ENCODE measurements around the gene PCARE. TPM values are rescaled to one million over a fixed set of nuclear protein-coding genes. Genes with fewer than 3 reads are reported as not detected.

The PCARE gene
- total and polyA plus RNA-seq, 2 donors (not counting 1 experiment from before 2014, with no cell fraction given) = not detected

- ATAC-seq (ENCODE audit: low read depth) (no peak), DNase-seq (no peak)
- Histone ChIP-seq H2AFZ (ENCODE audit: insufficient read depth, low read depth, low read length, poor library complexity, severe bottlenecking) (no peak overlapping the region), H3K36me3 (replicated peaks in 1 of 2; ENCODE audit: control extremely low read depth in 1 of 2, control insufficient read depth in 1 of 2, extremely low read depth in 1 of 2, insufficient read depth in 2 of 2, low read length in 1 of 2) (no peaks in the 10 kb centered on the region), H3K4me2 (replicated peaks; ENCODE audit: low read depth, low read length, poor library complexity, severe bottlenecking) (no peak overlapping the region), H3K9me3 (ENCODE audit: control extremely low read depth in 1 of 3, control insufficient read depth in 2 of 3, insufficient read depth in 1 of 3, low read length in 2 of 3) (no peaks in the 10 kb centered on the region), H3K9ac (ENCODE audit: low read length) (no peak overlapping the region), H3K4me3 (ENCODE audit: control extremely low read depth in 1 of 5, extremely low read depth in 1 of 5, insufficient read depth in 1 of 5, low read depth in 2 of 5, low read length in 4 of 5) (no peak overlapping the region), H3K27ac (ENCODE audit: low read length in 2 of 2) (no peak overlapping the region), H3K4me1 (ENCODE audit: control insufficient read depth in 2 of 2, insufficient read depth in 2 of 2, low read length in 2 of 2) (no peaks in the 10 kb centered on the region), H3K27me3 (replicated peaks in 1 of 4; ENCODE audit: control extremely low read depth in 1 of 4, control insufficient read depth in 3 of 4, insufficient read depth in 4 of 4, low read length in 3 of 4) (peaks cover 0 to 3% (median 0%) of the 10 kb centered on the region in 4 experiments), H4K20me1 (ENCODE audit: control insufficient read depth, insufficient read depth, low read length, poor library complexity, severe bottlenecking) (no peaks in the 10 kb centered on the region), H3K79me2 (ENCODE audit: control insufficient read depth, insufficient read depth, low read length) (no peaks in the 10 kb centered on the region)
- H3K27me3 Mint-ChIP-seq = no peaks in the 10 kb centered on the region
- H3K4me1 Mint-ChIP-seq = no peaks in the 10 kb centered on the region
- no peak overlapping the region for H3K27ac Mint-ChIP-seq
- TF ChIP-seq CTCF (IDR thresholded peaks at IDR 0.05) (no peak), EZH2 (IDR thresholded peaks at IDR 0.05; ENCODE audit: borderline replicate concordance, insufficient read depth, low read depth, low read length, poor library complexity, severe bottlenecking) (no peak)
- no peaks in the 10 kb centered on the region for H3K9me3 Mint-ChIP-seq (ENCODE audit: insufficient read depth)
- WGBS (ENCODE audit: insufficient coverage) = 94% methylated on average over 2 of the region's 3 CpGs
- CTCF ChIA-PET = no interaction called here
- intact Hi-C loops (cut with micrococcal nuclease) = no loop called here
- POLR2A ChIA-PET = no interaction called here
- no peak overlapping the region for H3K4me3 Mint-ChIP-seq
Measured at GRCh38 chr2:29025711-29026110, 48.6 kb downstream of the PCARE start.

GRCh38 chr2:29024882-29025430 lies 49.4 kb downstream of the PCARE start:
- intact Hi-C loops (cut with micrococcal nuclease) = no loop called here
- Mint-ChIP-seq H3K4me1 (no peaks in the 10 kb centered on the region), H3K27ac (no peak overlapping the region), H3K27me3 (no peaks in the 10 kb centered on the region), H3K9me3 (ENCODE audit: insufficient read depth) (no peaks in the 10 kb centered on the region), H3K4me3 (no peak overlapping the region)
- no peaks in the 10 kb centered on the region for H3K9me3 ChIP-seq (ENCODE audit: control extremely low read depth in 1 of 3, control insufficient read depth in 2 of 3, insufficient read depth in 1 of 3, low read length in 2 of 3)
- no peak overlapping the region for H3K9ac ChIP-seq (ENCODE audit: low read length)
- no peaks in the 10 kb centered on the region for H3K79me2 ChIP-seq (ENCODE audit: control insufficient read depth, insufficient read depth, low read length)
- no peak overlapping the region for H3K4me2 ChIP-seq (replicated peaks; ENCODE audit: low read depth, low read length, poor library complexity, severe bottlenecking)
- POLR2A ChIA-PET = no interaction called here
- no peak overlapping the region for H3K27ac ChIP-seq (ENCODE audit: low read length in 2 of 2)
- H4K20me1 ChIP-seq (ENCODE audit: control insufficient read depth, insufficient read depth, low read length, poor library complexity, severe bottlenecking) = no peaks in the 10 kb centered on the region
- ATAC-seq (ENCODE audit: low read depth) (no peak), DNase-seq (no peak)
- no peak overlapping the region for H2AFZ ChIP-seq (ENCODE audit: insufficient read depth, low read depth, low read length, poor library complexity, severe bottlenecking)
- no peaks in the 10 kb centered on the region for H3K4me1 ChIP-seq (ENCODE audit: control insufficient read depth in 2 of 2, insufficient read depth in 2 of 2, low read length in 2 of 2)
- H3K4me3 ChIP-seq (ENCODE audit: control extremely low read depth in 1 of 5, extremely low read depth in 1 of 5, insufficient read depth in 1 of 5, low read depth in 2 of 5, low read length in 4 of 5) = no peak overlapping the region
- TF ChIP-seq EZH2 (IDR thresholded peaks at IDR 0.05; ENCODE audit: borderline replicate concordance, insufficient read depth, low read depth, low read length, poor library complexity, severe bottlenecking) = no peak
- no peak for TF ChIP-seq CTCF (IDR thresholded peaks at IDR 0.05)
- 86% methylated on average over 2 of the region's 4 CpGs for WGBS (ENCODE audit: insufficient coverage)
- peaks cover 0 to 3% (median 0%) of the 10 kb centered on the region in 4 experiments for H3K27me3 ChIP-seq (replicated peaks in 1 of 4; ENCODE audit: control extremely low read depth in 1 of 4, control insufficient read depth in 3 of 4, insufficient read depth in 4 of 4, low read length in 3 of 4)
- CTCF ChIA-PET = no interaction called here
- H3K36me3 ChIP-seq (replicated peaks in 1 of 2; ENCODE audit: control extremely low read depth in 1 of 2, control insufficient read depth in 1 of 2, extremely low read depth in 1 of 2, insufficient read depth in 2 of 2, low read length in 1 of 2) = no peaks in the 10 kb centered on the region

All from B cell (primary cell).